SK-N-MC (cell line): ENCODE measurements around the gene GJB6.

ENCODE experiments used
- DNase-seq: peaks from one replicate; pipeline ENCODE4 v3.0.0-alpha.2; 2011; ENCODE audit warnings: low read depth, low spot score
- H3K27ac ChIP-seq: fragments of 200-600 bp; sonication (generic); 2 replicates; pipeline ENCODE4 v1.5.1; 2016; ENCODE audit warnings: mixed run types
- H3K36me3 ChIP-seq: fragments of 200-600 bp; sonication (generic); 2 replicates; pipeline ENCODE4 v1.6.1; 2017; ENCODE audit warnings: antibody characterized with exemption, low read length, mixed read lengths; ENCODE audit not compliant: insufficient read depth
- H3K4me3 ChIP-seq: fragments of 200-600 bp; sonication (generic); 2 replicates; pipeline ENCODE4 v1.5.1; 2016
- H3K9ac ChIP-seq: fragments of 200-600 bp; sonication (generic); 2 replicates; pipeline ENCODE4 v1.8.0; 2017; ENCODE audit warnings: mixed run types, mixed read lengths; ENCODE audit not compliant: insufficient read length
- H3K9me3 ChIP-seq: fragments of 200-600 bp; sonication (generic); 2 replicates; pipeline ENCODE4 v1.6.1; 2017; ENCODE audit warnings: low read depth, mild to moderate bottlenecking, antibody characterized with exemption, low read length, moderate library complexity, mixed read lengths
- EZH2 ChIP-seq: fragments of 200-600 bp; sonication (generic); IDR thresholded peaks from one replicate; pipeline ENCODE4 v1.6.1; 2017; ENCODE audit warnings: antibody characterized with exemption
- FOXP2 ChIP-seq: optimal IDR thresholded peaks from 2 replicates; pipeline ENCODE3; 2011; ENCODE audit warnings: mild to moderate bottlenecking, moderate library complexity; ENCODE audit not compliant: insufficient read depth; ENCODE audit errors: extremely low read length, control extremely low read depth
- POLR2AphosphoS5 ChIP-seq: IDR thresholded peaks from 2 replicates; pipeline ENCODE4 v1.6.1; 2012; ENCODE audit warnings: mild to moderate bottlenecking, low read depth, low read length, borderline replicate concordance

GJB6 gene

DNA sequence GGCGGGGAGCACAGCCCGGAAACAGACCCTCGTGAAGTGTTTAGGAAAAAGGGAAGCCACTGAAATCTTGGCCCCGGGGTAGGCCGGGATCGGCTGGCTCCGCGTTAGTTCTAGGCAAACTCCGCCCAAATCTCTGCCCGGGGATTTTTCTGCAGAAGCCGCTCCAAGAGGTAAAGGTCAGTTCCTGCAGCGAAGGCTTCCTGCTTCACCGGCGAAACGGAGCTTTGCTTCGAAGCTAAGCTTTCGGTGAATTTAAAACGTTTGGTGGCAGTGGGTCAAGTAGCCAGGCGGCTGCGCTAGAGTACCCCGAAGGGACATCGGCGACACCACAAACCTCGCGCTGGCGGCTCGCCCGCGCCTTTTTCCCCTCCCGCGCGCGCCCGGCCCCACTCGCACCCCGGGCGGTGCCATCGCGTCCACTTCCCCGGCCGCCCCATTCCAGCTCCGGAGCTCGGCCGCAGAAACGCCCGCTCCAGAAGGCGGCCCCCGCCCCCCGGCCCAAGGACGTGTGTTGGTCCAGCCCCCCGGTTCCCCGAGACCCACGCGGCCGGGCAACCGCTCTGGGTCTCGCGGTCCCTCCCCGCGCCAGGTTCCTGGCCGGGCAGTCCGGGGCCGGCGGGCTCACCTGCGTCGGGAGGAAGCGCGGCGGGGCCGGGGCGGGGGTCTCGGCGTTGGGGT is 39.8 kb downstream of the GJB6 start:
- Histone ChIP-seq H3K9me3 (no peaks in the 10 kb centered on the region), H3K27ac (no peak overlapping the region), H3K9ac (no peak overlapping the region), H3K4me3 (peak overlapping the region; percentile 76), H3K36me3 (no peaks in the 10 kb centered on the region)
- DNase-seq: no peak
- no peak for TF ChIP-seq POLR2AphosphoS5

DNA sequence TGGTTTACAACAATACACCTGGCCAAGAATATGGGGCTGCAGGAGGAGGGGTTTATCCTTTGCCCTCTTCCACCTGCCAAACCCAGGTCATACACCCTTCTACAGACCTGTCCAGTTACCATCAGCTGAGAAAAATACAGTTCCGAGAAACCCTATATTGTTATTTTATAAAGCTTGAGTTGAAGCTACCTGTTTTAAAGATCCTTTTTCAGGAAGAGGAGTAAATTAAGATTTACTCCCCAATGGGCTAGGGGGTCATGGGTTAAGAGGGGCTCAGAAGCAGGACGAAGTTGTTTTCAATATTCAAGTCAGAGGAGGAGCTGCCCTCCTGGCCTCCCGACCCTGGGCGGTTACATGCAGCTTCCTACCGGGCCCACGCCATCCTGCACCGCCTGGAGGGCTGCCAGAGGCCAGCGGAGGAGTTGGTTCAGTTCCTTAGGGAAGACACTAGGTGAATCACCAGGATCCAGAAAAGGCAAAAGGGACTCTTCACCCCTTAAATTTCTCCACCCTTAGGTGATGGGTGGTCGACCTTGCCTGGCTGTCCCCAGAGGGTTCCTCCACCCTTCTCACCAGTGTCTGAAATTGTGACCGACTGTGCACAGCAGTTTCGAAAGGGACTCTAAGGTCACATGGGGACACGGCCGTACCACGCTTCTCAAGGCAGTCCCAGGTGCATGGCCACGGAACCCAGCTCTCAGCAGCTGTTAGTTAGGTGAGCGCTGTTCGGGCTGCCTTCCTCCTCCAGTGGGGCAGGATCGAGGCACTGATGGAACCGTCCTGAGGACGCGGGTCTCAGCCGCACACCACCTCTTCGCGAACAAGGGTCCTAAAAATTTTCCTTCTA is 40.6 kb downstream of the GJB6 start:
- no peak for TF ChIP-seq POLR2AphosphoS5
- TF ChIP-seq EZH2: no peak
- TF ChIP-seq FOXP2: no peak
- no peaks in the 10 kb centered on the region for H3K9me3 ChIP-seq
- H3K36me3 ChIP-seq: no peaks in the 10 kb centered on the region
- no peak overlapping the region for H3K27ac ChIP-seq
- H3K9ac ChIP-seq: no peak overlapping the region
- no peak overlapping the region; the same call in 1 of the 2 replicates for H3K4me3 ChIP-seq
- DNase-seq: no peak

- Histone ChIP-seq H3K9ac (no peak overlapping the region), H3K9me3 (no peaks in the 10 kb centered on the region), H3K4me3 (no peak overlapping the region), H3K36me3 (no peaks in the 10 kb centered on the region), H3K27ac (no peak overlapping the region)
- DNase-seq: no peak
- no peak for TF ChIP-seq EZH2
- TF ChIP-seq FOXP2: no peak
- no peak for TF ChIP-seq POLR2AphosphoS5
These were observed 41.4 kb downstream of the GJB6 start for GRCh38 chr13:20190481-20191310.

DNA sequence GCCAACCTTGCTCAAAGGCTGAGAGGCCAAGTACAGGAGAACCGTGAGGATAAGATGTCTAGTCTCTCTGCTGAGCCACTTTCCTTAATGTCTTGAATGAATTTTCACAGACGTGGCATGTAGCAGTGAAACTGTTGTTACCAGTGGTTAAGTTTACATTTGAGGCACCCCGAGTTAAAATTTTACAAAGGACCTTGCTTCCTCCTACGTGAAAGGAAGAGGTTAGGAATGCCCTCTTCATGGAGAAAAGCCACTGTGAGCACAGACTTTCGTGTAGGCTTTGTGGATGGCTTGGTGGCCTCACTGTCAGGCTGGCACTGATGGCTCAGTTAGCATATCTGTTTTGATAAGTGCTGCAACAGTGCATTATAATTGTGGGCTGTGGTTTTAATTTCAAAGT is 42.0 kb downstream of the GJB6 start:
- H3K4me3 ChIP-seq: no peak overlapping the region
- no peaks in the 10 kb centered on the region for H3K9me3 ChIP-seq
- no peak overlapping the region for H3K27ac ChIP-seq
- H3K36me3 ChIP-seq: no peaks in the 10 kb centered on the region
- TF ChIP-seq POLR2AphosphoS5: no peak
- no peak for TF ChIP-seq FOXP2
- no peak for TF ChIP-seq EZH2
- DNase-seq: no peak
- H3K9ac ChIP-seq: no peak overlapping the region

GRCh38 chr13:20188667-20189553 is 43.2 kb downstream of the GJB6 start:
- no peak overlapping the region for H3K4me3 ChIP-seq
- TF ChIP-seq POLR2AphosphoS5 (no peak), EZH2 (no peak), FOXP2 (no peak)
- no peaks in the 10 kb centered on the region for H3K36me3 ChIP-seq
- no peak overlapping the region for H3K27ac ChIP-seq
- DNase-seq: no peak
- H3K9ac ChIP-seq: no peak overlapping the region
- H3K9me3 ChIP-seq: no peaks in the 10 kb centered on the region

GRCh38 chr13:20186771-20187170 is 45.3 kb downstream of the GJB6 start:
- Histone ChIP-seq H3K27ac (no peak overlapping the region), H3K36me3 (no peaks in the 10 kb centered on the region), H3K9me3 (no peaks in the 10 kb centered on the region), H3K9ac (no peak overlapping the region), H3K4me3 (no peak overlapping the region)
- TF ChIP-seq FOXP2: no peak
- no peak for TF ChIP-seq EZH2
- TF ChIP-seq POLR2AphosphoS5: no peak
- no peak for DNase-seq

- H3K27ac ChIP-seq: no peak overlapping the region
- H3K9ac ChIP-seq: no peak overlapping the region
- H3K9me3 ChIP-seq: no peaks in the 10 kb centered on the region
- no peak for TF ChIP-seq EZH2
- no peak for TF ChIP-seq FOXP2
- TF ChIP-seq POLR2AphosphoS5: no peak
- DNase-seq: no peak
- no peak overlapping the region for H3K4me3 ChIP-seq
- no peaks in the 10 kb centered on the region for H3K36me3 ChIP-seq
These were observed 46.6 kb downstream of the GJB6 start for GRCh38 chr13:20185366-20186056.
